Measurements from ENCODE around the gene RPUSD4.

GRCh38 chr11:126156814-126157213 lies 54.6 kb downstream of the RPUSD4 start:
- TF ChIP-seq RFX5 (IDR thresholded peaks at IDR 0.05) (no peak), POLR2A (IDR thresholded peaks at IDR 0.05; ENCODE audit: low read length) (no peak), CTCF (IDR thresholded peaks at IDR 0.05) (no peak), ZSCAN20 (CRISPR knock-in tag; IDR thresholded peaks at IDR 0.05) (no peak)

Measured in A549 (cell line).